GM12878 (cell line): ENCODE measurements around the gene MNAT1. TPM values are rescaled to one million over a fixed set of nuclear protein-coding genes. Genes with fewer than 3 reads are reported as not detected.

ENCODE experiments used
- ATF3 ChIP-seq: IDR thresholded peaks from 2 replicates; pipeline ENCODE4 v1.6.1; 2011; ENCODE audit warnings: low read depth, mild to moderate bottlenecking, low read length, moderate library complexity, borderline replicate concordance; ENCODE audit errors: extremely low read depth
- CREB1 ChIP-seq: IDR thresholded peaks from 2 replicates; pipeline ENCODE4 v1.6.1; 2012; ENCODE audit warnings: low read depth, mild to moderate bottlenecking, inconsistent platforms
- ETV6 ChIP-seq, 2 experiments: fragments of 450-650 bp in 1 of 2; IDR thresholded peaks in 1 of 2; conservative IDR thresholded peaks in 1 of 2; 2 replicates each; pipeline ENCODE4 v1.6.1; 2014; ENCODE audit warnings: antibody characterized with exemption in 1 of 2, borderline replicate concordance in 1 of 2, low read depth in 1 of 2, mild to moderate bottlenecking in 1 of 2, moderate library complexity in 1 of 2
- IKZF1 ChIP-seq: fragments of 450-650 bp; conservative IDR thresholded peaks from 2 replicates; pipeline ENCODE4 v1.6.1; 2017; ENCODE audit warnings: antibody characterized with exemption, mild to moderate bottlenecking
- IRF5 ChIP-seq: fragments of 450-650 bp; IDR thresholded peaks from 2 replicates; pipeline ENCODE4 v1.6.1; 2017; ENCODE audit warnings: borderline replicate concordance
- JUNB ChIP-seq: IDR thresholded peaks from 2 replicates; pipeline ENCODE4 v1.6.1; 2016; ENCODE audit warnings: antibody characterized with exemption, mild to moderate bottlenecking
- MTA2 ChIP-seq: fragments of 450-650 bp; IDR thresholded peaks from 2 replicates; pipeline ENCODE4 v1.6.1; 2016; ENCODE audit warnings: low read depth, mild to moderate bottlenecking, moderate library complexity
- RELA ChIP-seq: fragments of 450-650 bp; IDR thresholded peaks from 2 replicates; pipeline ENCODE4 v1.8.0; 2014; ENCODE audit warnings: borderline replicate concordance; ENCODE audit not compliant: partially characterized antibody
- USF2 ChIP-seq: IDR thresholded peaks from 2 replicates; pipeline ENCODE4 v1.6.1; 2011; ENCODE audit warnings: low read depth, low read length, improper control_type of control experiment, borderline replicate concordance
- ZBTB40 ChIP-seq: fragments of 450-650 bp; IDR thresholded peaks from 2 replicates; pipeline ENCODE4 v1.6.1; 2016; ENCODE audit warnings: mild to moderate bottlenecking, moderate library complexity, borderline replicate concordance
- polyA plus RNA-seq, 11 experiments: library from polyadenylated mRNA; depleted of rRNA in 4 of 11; unstranded in 6 of 11; stranded (reverse) in 5 of 11; fragments of >200 nt; fragmentation: Nextera tagmentation in 4 of 11; fragmentation: Illumina TruSeq in 1 of 11; extraction: Ambion mirVana in 4 of 11; extraction: Trizol in 1 of 11; gene quantifications; 1 replicate in 1 of 11; 2 replicates in 10 of 11; pipeline versions ENCODE4 v1.2.1 to v1.2.3, GENCODE V29; 2011 to 2016; ENCODE audit warnings: inconsistent platforms in 2 of 11, missing spikeins in 2 of 11, low read depth in 1 of 11
- total RNA-seq, 4 experiments: library from RNA; depleted of rRNA in 3 of 4; stranded (reverse); fragments of >200 nt in 3 of 4; fragmentation: Illumina TruSeq in 1 of 4; extraction: Trizol in 1 of 4; gene quantifications; 2 replicates each; pipeline versions ENCODE4 v1.2.1 to v1.2.3, GENCODE V29; 2013 to 2021

MNAT1 gene
- total and polyA plus RNA-seq, 10 of the 15 experiments (the other 5 are each of a cell fraction or from before 2014, with no cell fraction given), result 26.5 to 67.4 (median 40.8) TPM

GRCh38 chr14:60926002-60926401 is 191.4 kb downstream of the MNAT1 start (continued):
- TF ChIP-seq IRF5 (no peak), MTA2 (peak; percentile 15; the same call in 1 of the 2 replicates), JUNB (peak; percentile 17; the same call in 1 of the 2 replicates), USF2 (no peak), ZBTB40 (no peak), ATF3 (no peak), IKZF1 (no peak), CREB1 (peak; percentile 85), RELA (no peak), ETV6 (conservative IDR thresholded peaks at IDR 0.05 in 1 of 2, IDR thresholded peaks at IDR 0.05 in 1 of 2; ENCODE audit: borderline replicate concordance in 1 of 2, low read depth in 1 of 2) (peak in 1 of 2 experiments; percentile 37; a peak in 1 of 4 replicates)
